Retinal pigment epithelial cell (primary cell): ENCODE results near the gene RPTOR.

ENCODE experiments used
- DNase-seq: peaks from one replicate; pipeline ENCODE4 v3.0.0-alpha.2; 2010; ENCODE audit warnings: low read depth
- H3K4me3 ChIP-seq: 2 replicates; pipeline ENCODE4 v1.5.1; 2011; ENCODE audit warnings: mild to moderate bottlenecking, low read length, control low read depth, moderate library complexity
- TF ChIP-seq, protein P1 (sequence below): conservative IDR thresholded peaks from 2 replicates; pipeline ENCODE4 v1.5.1; 2011; ENCODE audit warnings: low read depth, low read length, control low read depth, inconsistent platforms

The RPTOR gene

DNA sequence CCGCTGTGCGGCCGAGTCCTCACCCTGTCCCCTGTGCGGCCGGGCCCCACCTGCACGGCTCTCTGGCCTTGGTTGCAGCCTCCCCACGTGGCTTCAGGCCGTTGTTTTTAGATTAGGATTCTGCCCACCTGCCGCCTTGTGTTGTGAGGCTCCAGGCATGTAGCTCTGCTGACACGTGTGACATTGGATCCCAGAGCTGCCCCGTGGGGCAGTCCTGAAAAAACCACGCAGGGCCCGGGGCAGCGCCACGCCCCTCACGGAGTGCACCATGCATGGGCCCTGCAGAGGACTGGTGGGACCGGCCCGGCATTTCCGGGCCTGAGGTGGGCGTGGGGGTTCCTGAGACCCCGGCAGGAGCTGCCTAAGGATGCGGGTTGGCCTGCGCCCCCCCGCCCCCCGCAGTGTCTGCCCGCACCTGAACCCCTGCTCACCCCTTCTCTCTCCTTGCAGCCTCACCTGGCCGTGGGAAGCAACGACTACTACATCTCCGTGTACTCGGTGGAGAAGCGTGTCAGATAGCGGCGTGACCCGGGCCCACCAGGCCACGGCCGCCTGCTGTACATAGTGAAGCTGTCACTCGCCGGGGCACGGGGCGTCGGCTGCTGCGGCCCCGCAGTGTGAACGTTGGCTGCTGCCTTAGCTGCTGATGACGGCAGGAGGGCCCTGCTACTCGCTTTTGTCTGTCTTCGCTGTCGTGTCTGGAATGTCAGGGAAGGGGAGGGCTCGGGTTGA lies 419.3 kb downstream of the RPTOR start:
- no peak overlapping the region for H3K4me3 ChIP-seq
- TF ChIP-seq, protein P1, sequence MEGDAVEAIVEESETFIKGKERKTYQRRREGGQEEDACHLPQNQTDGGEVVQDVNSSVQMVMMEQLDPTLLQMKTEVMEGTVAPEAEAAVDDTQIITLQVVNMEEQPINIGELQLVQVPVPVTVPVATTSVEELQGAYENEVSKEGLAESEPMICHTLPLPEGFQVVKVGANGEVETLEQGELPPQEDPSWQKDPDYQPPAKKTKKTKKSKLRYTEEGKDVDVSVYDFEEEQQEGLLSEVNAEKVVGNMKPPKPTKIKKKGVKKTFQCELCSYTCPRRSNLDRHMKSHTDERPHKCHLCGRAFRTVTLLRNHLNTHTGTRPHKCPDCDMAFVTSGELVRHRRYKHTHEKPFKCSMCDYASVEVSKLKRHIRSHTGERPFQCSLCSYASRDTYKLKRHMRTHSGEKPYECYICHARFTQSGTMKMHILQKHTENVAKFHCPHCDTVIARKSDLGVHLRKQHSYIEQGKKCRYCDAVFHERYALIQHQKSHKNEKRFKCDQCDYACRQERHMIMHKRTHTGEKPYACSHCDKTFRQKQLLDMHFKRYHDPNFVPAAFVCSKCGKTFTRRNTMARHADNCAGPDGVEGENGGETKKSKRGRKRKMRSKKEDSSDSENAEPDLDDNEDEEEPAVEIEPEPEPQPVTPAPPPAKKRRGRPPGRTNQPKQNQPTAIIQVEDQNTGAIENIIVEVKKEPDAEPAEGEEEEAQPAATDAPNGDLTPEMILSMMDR: no peak
- no peak for DNase-seq

DNA sequence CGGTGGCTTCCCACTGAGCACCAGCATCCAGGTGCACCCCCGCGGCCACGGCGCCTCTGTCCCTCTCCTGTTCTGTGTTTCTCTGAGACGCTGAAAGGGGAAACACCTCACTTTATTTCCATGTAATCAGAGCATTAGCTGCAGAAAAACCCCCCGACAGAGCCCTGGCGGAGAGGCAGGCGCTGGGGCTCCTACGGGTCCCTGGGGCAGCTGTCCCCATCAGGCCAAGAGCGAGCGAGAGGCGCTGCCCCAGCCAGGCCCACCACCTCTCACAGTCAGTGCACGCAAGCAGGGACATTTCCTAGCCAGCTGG lies 419.9 kb downstream of the RPTOR start:
- TF ChIP-seq, protein P1: no peak
- no peak for DNase-seq
- no peak overlapping the region for H3K4me3 ChIP-seq

DNA sequence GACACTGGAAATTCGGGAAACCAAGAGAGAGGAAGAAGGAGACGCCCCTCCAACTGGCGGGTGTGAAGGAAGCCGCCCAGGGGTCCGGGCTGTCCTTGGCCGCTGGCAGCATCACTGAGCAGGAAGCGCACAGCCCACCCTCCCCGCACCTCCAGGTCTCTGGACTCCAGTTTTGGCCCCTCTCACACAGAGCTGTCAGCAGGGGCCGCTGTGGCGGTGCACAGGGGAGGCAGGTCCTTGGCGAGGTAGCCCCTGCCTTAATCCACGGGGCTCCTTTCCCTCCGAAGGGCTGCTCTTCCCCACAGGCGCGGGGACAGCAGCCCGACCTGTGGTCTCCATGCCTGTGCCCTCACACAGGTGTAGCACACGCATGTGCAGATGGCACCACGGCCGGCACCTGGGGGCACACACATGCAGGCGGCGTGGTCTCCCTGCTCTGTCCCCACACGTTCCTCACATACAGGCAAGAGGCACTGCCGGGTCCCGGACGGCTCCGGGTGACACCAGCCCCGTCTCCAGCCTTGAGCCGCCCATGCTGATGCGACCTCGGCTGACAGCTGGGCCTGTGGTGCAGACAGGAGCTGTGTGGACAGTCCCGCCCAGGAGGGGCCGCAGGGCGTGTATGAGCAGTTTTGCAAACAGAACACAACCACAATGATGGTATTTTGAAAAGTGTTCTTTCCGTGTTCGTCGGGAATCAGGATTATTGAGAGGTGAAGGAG lies 420.4 kb downstream of the RPTOR start:
- no peak for DNase-seq
- H3K4me3 ChIP-seq: no peak overlapping the region
- TF ChIP-seq, protein P1: peak; percentile 15

DNA sequence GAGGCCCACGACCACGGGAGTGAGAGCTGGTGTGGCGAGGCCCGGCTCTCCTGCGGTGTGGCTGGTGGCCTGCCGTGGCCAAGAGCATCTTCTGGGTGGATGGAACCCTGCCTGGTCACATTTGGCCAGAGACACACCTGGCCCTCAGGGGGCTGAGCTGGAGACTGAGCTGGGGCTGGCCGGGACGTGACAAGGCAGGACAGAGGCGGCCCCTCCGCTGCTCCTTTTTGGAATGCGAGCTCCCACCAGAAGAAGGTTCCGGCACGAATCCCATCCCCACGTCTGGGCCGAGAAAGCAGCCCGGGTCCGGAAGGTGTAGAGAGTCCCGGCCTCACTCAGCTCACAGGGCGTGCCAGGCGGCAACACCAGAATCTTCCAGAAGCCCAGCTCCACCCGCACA lies 421.0 kb downstream of the RPTOR start:
- TF ChIP-seq, protein P1: no peak
- no peak overlapping the region for H3K4me3 ChIP-seq
- no peak for DNase-seq

DNA sequence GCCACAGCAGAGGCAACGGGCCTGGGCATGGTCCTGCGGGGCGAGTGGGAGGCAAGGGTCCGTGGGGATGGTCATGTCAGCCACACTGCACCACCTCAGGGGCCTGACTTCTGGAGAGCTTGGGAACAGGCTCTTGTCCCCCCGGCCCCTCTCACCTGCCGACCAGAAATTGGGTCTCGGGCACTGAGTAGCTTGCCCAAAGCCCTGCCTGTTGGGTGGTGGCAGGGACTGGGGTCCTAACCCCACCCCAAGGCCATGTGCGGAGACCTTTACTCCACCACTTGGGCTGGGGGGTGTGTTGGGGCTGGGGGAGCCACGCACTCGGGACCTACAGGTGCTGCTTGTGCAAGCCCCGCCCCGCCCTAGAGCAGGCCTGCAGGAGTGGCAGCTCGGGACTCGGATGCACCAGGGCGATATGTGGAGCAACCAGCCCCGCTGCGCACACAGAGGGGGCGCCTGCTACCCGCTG lies 422.8 kb downstream of the RPTOR start:
- TF ChIP-seq, protein P1: no peak
- no peak for DNase-seq
- H3K4me3 ChIP-seq: no peak overlapping the region

DNA sequence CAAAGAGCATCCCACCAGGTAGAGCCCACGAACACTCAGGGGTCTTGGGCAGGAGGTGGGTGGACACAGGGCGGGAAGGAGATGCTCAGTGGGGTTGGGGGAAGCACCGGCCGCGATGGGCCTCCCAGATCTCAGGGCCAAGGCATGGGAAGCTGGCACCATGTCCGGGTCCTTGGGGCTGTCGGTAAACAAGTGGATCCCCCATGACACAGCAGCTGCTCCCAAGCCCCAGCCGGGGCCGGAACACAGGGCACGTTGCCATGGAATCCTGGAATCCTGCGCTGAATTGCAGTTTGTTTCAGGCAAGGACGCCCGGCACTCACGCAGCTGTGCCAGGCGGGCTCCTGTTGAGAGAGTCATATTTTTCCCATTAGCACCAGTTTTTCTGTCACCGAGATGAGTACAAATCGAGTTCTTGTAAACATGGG lies 424.0 kb downstream of the RPTOR start:
- TF ChIP-seq, protein P1: no peak
- DNase-seq: peak; percentile 72
- H3K4me3 ChIP-seq: no peak overlapping the region

DNA sequence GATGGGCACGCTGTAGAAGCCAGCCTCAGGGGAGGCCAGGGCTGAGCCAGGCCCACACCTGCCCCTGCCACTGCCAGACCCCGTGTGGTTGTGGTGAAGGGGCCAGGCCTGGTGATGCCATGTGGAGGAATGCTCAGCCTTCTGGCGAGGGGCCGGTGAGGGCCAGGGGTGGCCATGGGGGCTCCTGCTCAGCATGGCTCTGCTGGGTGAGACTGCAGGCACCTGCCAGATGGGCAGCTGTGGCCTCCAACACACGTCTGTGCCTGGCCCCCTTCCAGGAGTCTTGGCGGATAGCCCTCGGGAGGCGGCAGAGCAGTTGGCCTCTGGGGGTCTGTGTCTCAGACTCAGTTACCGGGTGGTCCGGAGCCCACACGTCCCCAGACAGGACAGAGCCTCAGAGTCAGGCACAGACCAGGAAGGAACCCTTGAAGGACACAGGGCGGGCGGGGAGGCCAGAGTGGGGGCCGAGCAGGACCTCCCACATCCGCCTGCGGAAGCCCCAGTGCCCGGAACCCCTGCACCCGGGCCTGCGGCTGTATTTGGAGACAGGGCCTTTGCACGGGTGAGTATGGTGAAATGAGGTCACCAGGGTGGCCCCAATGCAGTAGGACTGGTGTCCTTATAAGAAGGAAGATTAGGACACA lies 424.5 kb downstream of the RPTOR start:
- no peak for DNase-seq
- TF ChIP-seq, protein P1: no peak
- no peak overlapping the region for H3K4me3 ChIP-seq
